ENCODE measurements around the gene ARL10. TPM values are rescaled to one million over a fixed set of nuclear protein-coding genes. Genes with fewer than 3 reads are reported as not detected.

ARL10 gene
- total RNA-seq, 1 donor from 2014 or later: 14.3 TPM

DNA sequence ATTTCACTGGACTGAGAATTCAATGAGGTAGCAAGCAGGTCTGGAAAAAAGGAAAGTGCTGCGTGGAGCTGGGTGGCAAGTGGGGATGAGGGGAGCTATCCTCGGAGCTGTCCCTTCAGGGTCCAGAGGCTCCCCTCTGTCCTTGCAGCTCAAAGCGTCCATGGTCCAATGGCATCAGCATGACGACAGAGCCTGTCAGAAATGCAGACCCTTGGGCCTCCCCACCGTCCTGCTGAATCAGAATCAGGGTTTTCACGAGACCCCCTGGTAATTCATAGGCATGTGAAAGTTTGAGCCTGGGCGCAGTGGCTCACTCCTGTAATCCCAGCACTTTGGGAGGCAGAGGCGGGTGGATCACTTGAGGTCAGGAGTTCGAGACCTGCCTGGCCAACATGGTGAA lies 28.8 kb downstream of the ARL10 start:
- no peak overlapping the region for H3K4me2 ChIP-seq (ENCODE audit: low read length)
- H2AFZ ChIP-seq (ENCODE audit: low read depth, low read length): no peak overlapping the region
- Mint-ChIP-seq H3K27me3 (ENCODE audit: low read depth, unreplicated experiment) (no peaks in the 10 kb centered on the region), H3K4me1 (ENCODE audit: low read depth, unreplicated experiment) (peaks cover 12% of the 10 kb centered on the region), H3K4me3 (ENCODE audit: unreplicated experiment) (no peak overlapping the region), H3K36me3 (ENCODE audit: low read depth, unreplicated experiment) (peaks cover 8% of the 10 kb centered on the region), H3K27ac (ENCODE audit: unreplicated experiment) (no peak overlapping the region), H3K9me3 (ENCODE audit: unreplicated experiment) (no peaks in the 10 kb centered on the region)
- peaks cover 10% of the 10 kb centered on the region for H3K79me2 ChIP-seq (ENCODE audit: insufficient read depth, low read length)
- peaks cover 3% of the 10 kb centered on the region for H3K4me1 ChIP-seq (ENCODE audit: insufficient read depth, low read length)
- H3K36me3 ChIP-seq (ENCODE audit: insufficient read depth, low read length): peaks cover 4% of the 10 kb centered on the region
- H4K20me1 ChIP-seq (ENCODE audit: insufficient read depth, low read length): no peaks in the 10 kb centered on the region
- H3K27ac ChIP-seq (ENCODE audit: low read depth, low read length): no peak overlapping the region
- DNase-seq (ENCODE audit: low read depth) (no peak), FAIRE-seq (no peak)
- no peaks in the 10 kb centered on the region for H3K9me3 ChIP-seq (ENCODE audit: insufficient read depth, low read depth, low read length)
- no peak overlapping the region for H3K9ac ChIP-seq (ENCODE audit: low read length)
- H3K27me3 ChIP-seq (ENCODE audit: insufficient read depth, low read length): no peaks in the 10 kb centered on the region
- no peak for TF ChIP-seq EZH2 (IDR thresholded peaks at IDR 0.05; ENCODE audit: insufficient read depth, low read length)
- no peak for TF ChIP-seq CTCF (IDR thresholded peaks at IDR 0.05; ENCODE audit: insufficient read depth, low read depth, low read length)
- no peak overlapping the region for H3K4me3 ChIP-seq (ENCODE audit: insufficient read depth, low read depth, low read length)

GRCh38 chr5:176394881-176395675 lies 29.8 kb downstream of the ARL10 start:
- no peak overlapping the region for H2AFZ ChIP-seq (ENCODE audit: low read depth, low read length)
- no peak overlapping the region for H3K4me3 ChIP-seq (ENCODE audit: insufficient read depth, low read depth, low read length)
- Mint-ChIP-seq H3K4me3 (ENCODE audit: unreplicated experiment) (peak overlapping the region; percentile 60), H3K27me3 (ENCODE audit: low read depth, unreplicated experiment) (no peaks in the 10 kb centered on the region), H3K36me3 (ENCODE audit: low read depth, unreplicated experiment) (peaks cover 9% of the 10 kb centered on the region), H3K9me3 (ENCODE audit: unreplicated experiment) (no peaks in the 10 kb centered on the region), H3K4me1 (ENCODE audit: low read depth, unreplicated experiment) (peaks cover 9% of the 10 kb centered on the region), H3K27ac (ENCODE audit: unreplicated experiment) (peak overlapping the region; percentile 69)
- no peaks in the 10 kb centered on the region for H4K20me1 ChIP-seq (ENCODE audit: insufficient read depth, low read length)
- H3K4me1 ChIP-seq (ENCODE audit: insufficient read depth, low read length): no peaks in the 10 kb centered on the region
- no peaks in the 10 kb centered on the region for H3K9me3 ChIP-seq (ENCODE audit: insufficient read depth, low read depth, low read length)
- no peak overlapping the region for H3K9ac ChIP-seq (ENCODE audit: low read length)
- FAIRE-seq (no peak), DNase-seq (ENCODE audit: low read depth) (no peak)
- peaks cover 5% of the 10 kb centered on the region for H3K79me2 ChIP-seq (ENCODE audit: insufficient read depth, low read length)
- no peaks in the 10 kb centered on the region for H3K27me3 ChIP-seq (ENCODE audit: insufficient read depth, low read length)
- H3K36me3 ChIP-seq (ENCODE audit: insufficient read depth, low read length): peaks cover 4% of the 10 kb centered on the region
- TF ChIP-seq EZH2 (IDR thresholded peaks at IDR 0.05; ENCODE audit: insufficient read depth, low read length) (no peak), CTCF (IDR thresholded peaks at IDR 0.05; ENCODE audit: insufficient read depth, low read depth, low read length) (no peak)
- no peak overlapping the region for H3K4me2 ChIP-seq (ENCODE audit: low read length)
- no peak overlapping the region for H3K27ac ChIP-seq (ENCODE audit: low read depth, low read length)

DNA sequence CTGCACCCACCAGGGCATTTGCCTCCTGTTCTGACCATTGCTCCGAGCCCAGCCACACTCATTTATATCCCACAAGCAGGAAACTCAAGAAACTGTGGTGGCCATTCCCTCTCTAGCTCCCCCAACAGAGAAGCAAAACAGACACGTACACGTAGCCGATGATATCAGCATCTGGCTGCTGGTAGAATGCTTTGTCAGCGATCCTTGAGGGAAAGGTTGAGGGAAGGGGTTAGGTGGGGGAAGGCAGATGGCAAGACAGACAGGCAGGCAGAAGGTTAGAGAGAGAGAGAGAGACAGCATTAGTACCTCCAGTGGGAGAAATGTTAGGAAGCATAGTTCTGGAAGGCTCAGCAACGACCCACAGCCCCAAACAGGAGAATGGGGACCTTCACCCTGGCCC lies 31.0 kb downstream of the ARL10 start:
- no peaks in the 10 kb centered on the region for H4K20me1 ChIP-seq (ENCODE audit: insufficient read depth, low read length)
- TF ChIP-seq EZH2 (IDR thresholded peaks at IDR 0.05; ENCODE audit: insufficient read depth, low read length) (no peak), CTCF (IDR thresholded peaks at IDR 0.05; ENCODE audit: insufficient read depth, low read depth, low read length) (no peak)
- H3K27ac ChIP-seq (ENCODE audit: low read depth, low read length): no peak overlapping the region
- no peaks in the 10 kb centered on the region for H3K27me3 ChIP-seq (ENCODE audit: insufficient read depth, low read length)
- H2AFZ ChIP-seq (ENCODE audit: low read depth, low read length): no peak overlapping the region
- H3K4me1 ChIP-seq (ENCODE audit: insufficient read depth, low read length): no peaks in the 10 kb centered on the region
- Mint-ChIP-seq H3K9me3 (ENCODE audit: unreplicated experiment) (no peaks in the 10 kb centered on the region), H3K27me3 (ENCODE audit: low read depth, unreplicated experiment) (no peaks in the 10 kb centered on the region), H3K36me3 (ENCODE audit: low read depth, unreplicated experiment) (peaks cover 9% of the 10 kb centered on the region), H3K27ac (ENCODE audit: unreplicated experiment) (peak overlapping the region; percentile 95), H3K4me3 (ENCODE audit: unreplicated experiment) (peak overlapping the region; percentile 58), H3K4me1 (ENCODE audit: low read depth, unreplicated experiment) (peaks cover 9% of the 10 kb centered on the region)
- no peak for FAIRE-seq
- H3K9me3 ChIP-seq (ENCODE audit: insufficient read depth, low read depth, low read length): no peaks in the 10 kb centered on the region
- no peak for DNase-seq (ENCODE audit: low read depth)
- H3K9ac ChIP-seq (ENCODE audit: low read length): no peak overlapping the region
- H3K4me2 ChIP-seq (ENCODE audit: low read length): no peak overlapping the region
- H3K4me3 ChIP-seq (ENCODE audit: insufficient read depth, low read depth, low read length): no peak overlapping the region
- no peaks in the 10 kb centered on the region for H3K79me2 ChIP-seq (ENCODE audit: insufficient read depth, low read length)
- H3K36me3 ChIP-seq (ENCODE audit: insufficient read depth, low read length): peaks cover 4% of the 10 kb centered on the region

All from astrocyte (in vitro differentiated cells and primary cell).